HepG2 (cell line): Measurements from ENCODE around the gene TALDO1.

Experiments used
- HCFC1 ChIP-seq: fragments of 150-350 bp; IDR thresholded peaks from 2 replicates; pipeline ENCODE4 v1.6.1; 2014; ENCODE audit warnings: low read depth, low read length
- POLR2A ChIP-seq, 2 experiments: IDR thresholded peaks; 2 replicates each; pipeline ENCODE4 v1.6.1; 2011; ENCODE audit warnings: low read depth in 2 of 2, low read length in 2 of 2, mild to moderate bottlenecking in 1 of 2, moderate library complexity in 1 of 2; ENCODE audit not compliant: insufficient read depth in 1 of 2
- TF ChIP-seq, protein P1 (sequence below): sonication (generic); formaldehyde crosslinking; IDR thresholded peaks from 2 replicates; pipeline ENCODE4 v1.5.0; 2020; ENCODE audit warnings: mild to moderate bottlenecking, missing genetic modification reagents, moderate library complexity

GRCh38 chr11:777288-778255 lies 30.3 kb downstream of the TALDO1 start, which contains the start of gene GATD1:
- TF ChIP-seq, protein P1, sequence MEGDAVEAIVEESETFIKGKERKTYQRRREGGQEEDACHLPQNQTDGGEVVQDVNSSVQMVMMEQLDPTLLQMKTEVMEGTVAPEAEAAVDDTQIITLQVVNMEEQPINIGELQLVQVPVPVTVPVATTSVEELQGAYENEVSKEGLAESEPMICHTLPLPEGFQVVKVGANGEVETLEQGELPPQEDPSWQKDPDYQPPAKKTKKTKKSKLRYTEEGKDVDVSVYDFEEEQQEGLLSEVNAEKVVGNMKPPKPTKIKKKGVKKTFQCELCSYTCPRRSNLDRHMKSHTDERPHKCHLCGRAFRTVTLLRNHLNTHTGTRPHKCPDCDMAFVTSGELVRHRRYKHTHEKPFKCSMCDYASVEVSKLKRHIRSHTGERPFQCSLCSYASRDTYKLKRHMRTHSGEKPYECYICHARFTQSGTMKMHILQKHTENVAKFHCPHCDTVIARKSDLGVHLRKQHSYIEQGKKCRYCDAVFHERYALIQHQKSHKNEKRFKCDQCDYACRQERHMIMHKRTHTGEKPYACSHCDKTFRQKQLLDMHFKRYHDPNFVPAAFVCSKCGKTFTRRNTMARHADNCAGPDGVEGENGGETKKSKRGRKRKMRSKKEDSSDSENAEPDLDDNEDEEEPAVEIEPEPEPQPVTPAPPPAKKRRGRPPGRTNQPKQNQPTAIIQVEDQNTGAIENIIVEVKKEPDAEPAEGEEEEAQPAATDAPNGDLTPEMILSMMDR, result no peak
- TF ChIP-seq HCFC1 (no peak), POLR2A (IDR thresholded peaks at IDR 0.05; ENCODE audit: insufficient read depth in 1 of 2, low read depth in 2 of 2, low read length in 2 of 2) (peak in 1 of 2 experiments; percentile 57; a peak in 2 of 4 replicates)
